HG02678 (cell line): ENCODE data around the gene WBP1L.
"Not testable (repeated sequence)": the region's sequence is repeated elsewhere in the genome, so short reads cannot be mapped to it uniquely, and the experiment has no call there.

Source experiments
- ATAC-seq: cut with Tn5 transposase; IDR thresholded peaks from one replicate; pipeline ENCODE4 v1.9.1; 2021; ENCODE audit warnings: mild to moderate bottlenecking, moderate library complexity; ENCODE audit not compliant: unreplicated experiment

Gene WBP1L

GRCh38 chr10:102832987-102833386 is 89.2 kb downstream of the WBP1L start:
- ATAC-seq = no peak

- ATAC-seq = no peak
Observed at GRCh38 chr10:102834143-102834542, 90.4 kb downstream of the WBP1L start.

- no peak for ATAC-seq
Observed at GRCh38 chr10:102835007-102835482, 91.3 kb downstream of the WBP1L start.

GRCh38 chr10:102837230-102837721 is 93.5 kb downstream of the WBP1L start, which contains the start of gene CYP17A1:
TSS of gene CYP17A1 (minus strand) at chr10:102837413. CDS start at chr10:102837361, 52 bp downstream.
- ATAC-seq = no peak

- not testable (repeated sequence) for ATAC-seq
Observed at GRCh38 chr10:102838276-102838927, 94.7 kb downstream of the WBP1L start.

- ATAC-seq = no peak
Observed at GRCh38 chr10:102841827-102842345, 98.1 kb downstream of the WBP1L start.

- not testable (repeated sequence) for ATAC-seq
Observed at GRCh38 chr10:102843139-102843538, 99.4 kb downstream of the WBP1L start.

- not testable (repeated sequence) for ATAC-seq
Observed at GRCh38 chr10:102844190-102844776, 100.5 kb downstream of the WBP1L start.

- ATAC-seq = no peak
Observed at GRCh38 chr10:102845352-102845902, 101.7 kb downstream of the WBP1L start.

GRCh38 chr10:102850025-102850518 is 106.3 kb downstream of the WBP1L start:
- ATAC-seq = no peak

GRCh38 chr10:102853237-102853636 is 109.5 kb downstream of the WBP1L start:
- not testable (repeated sequence) for ATAC-seq

GRCh38 chr10:102855731-102856436 is 112.1 kb downstream of the WBP1L start:
- ATAC-seq = not testable (repeated sequence)

- ATAC-seq = no peak
Observed at GRCh38 chr10:102856758-102857424, 113.1 kb downstream of the WBP1L start.

- no peak for ATAC-seq
Observed at GRCh38 chr10:102859911-102860310, 116.2 kb downstream of the WBP1L start.

- no peak for ATAC-seq
Observed at GRCh38 chr10:102863660-102864059, 119.9 kb downstream of the WBP1L start.

GRCh38 chr10:102865620-102866019 is 121.9 kb downstream of the WBP1L start:
- no peak for ATAC-seq
